GM19023 (cell line): Measurements from ENCODE around the gene KCNIP4.

Experiments
- ATAC-seq: cut with Tn5 transposase; IDR thresholded peaks from one replicate; pipeline ENCODE4 v1.9.1; 2021; ENCODE audit warnings: mild to moderate bottlenecking, moderate library complexity; ENCODE audit not compliant: unreplicated experiment

The KCNIP4 gene

GRCh38 chr4:20890761-20891160 is 1057.8 kb downstream of the KCNIP4 start:
- no peak for ATAC-seq

DNA sequence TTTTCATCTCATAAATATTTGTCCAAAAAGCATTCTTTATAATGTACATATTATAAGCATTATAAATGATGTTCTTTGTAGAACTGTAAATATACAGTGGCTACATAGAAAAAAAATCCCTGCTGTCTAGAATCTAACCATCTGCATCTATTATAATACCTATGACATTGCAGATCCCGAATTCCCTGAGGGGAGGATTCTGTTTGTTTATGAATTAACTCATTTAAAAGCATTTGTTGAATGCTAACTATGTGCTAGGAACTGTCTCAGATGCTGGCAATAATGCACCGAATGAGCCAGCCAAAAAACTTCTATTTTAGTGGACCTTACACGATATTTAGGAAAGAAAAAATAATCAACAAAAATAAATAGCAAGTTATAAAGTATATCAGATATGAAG is 1058.7 kb downstream of the KCNIP4 start:
- ATAC-seq = no peak

DNA sequence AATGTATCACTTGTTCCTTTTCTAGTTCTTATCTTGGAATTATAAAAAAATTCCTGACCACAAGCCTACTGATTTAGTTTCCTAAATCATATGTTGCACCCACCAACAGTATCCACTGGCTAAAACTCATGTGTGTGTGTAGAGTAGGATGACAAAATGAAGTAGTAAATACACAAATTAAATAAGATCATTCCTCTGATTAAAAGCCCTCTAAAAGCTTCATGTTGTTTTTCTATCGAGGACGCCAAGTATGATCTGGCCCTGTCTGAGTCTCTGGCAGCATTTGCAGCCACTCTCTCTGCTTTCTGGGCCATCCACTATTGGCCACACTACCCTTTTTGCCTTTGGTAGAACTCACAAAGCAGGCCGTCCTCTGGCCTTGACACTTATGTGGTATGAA is 1064.9 kb downstream of the KCNIP4 start:
- ATAC-seq = no peak

DNA sequence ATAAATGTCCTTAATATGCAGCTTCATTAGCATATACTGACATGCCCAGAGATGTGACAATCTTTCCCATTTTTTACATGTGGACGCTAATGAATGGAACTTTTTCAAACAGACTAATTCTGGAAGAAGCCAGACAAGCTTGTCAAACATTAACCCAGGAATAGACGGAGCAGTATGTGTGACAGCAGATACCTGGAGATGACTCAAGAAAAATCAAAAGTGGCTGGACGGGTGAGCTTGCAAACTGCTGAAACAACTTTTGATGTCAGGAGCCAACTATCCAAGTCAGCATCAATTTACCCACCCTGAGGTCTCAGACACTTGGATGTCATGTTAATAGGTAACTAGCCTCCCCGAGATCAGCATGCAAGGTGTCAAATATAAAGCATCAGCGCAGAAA is 1065.3 kb downstream of the KCNIP4 start:
- ATAC-seq = no peak

GRCh38 chr4:20882500-20882899 is 1066.1 kb downstream of the KCNIP4 start:
- ATAC-seq = no peak

GRCh38 chr4:20881658-20882057 is 1066.9 kb downstream of the KCNIP4 start:
- ATAC-seq = no peak

- no peak for ATAC-seq
These were observed 1069.8 kb downstream of the KCNIP4 start for GRCh38 chr4:20878806-20879205.

DNA sequence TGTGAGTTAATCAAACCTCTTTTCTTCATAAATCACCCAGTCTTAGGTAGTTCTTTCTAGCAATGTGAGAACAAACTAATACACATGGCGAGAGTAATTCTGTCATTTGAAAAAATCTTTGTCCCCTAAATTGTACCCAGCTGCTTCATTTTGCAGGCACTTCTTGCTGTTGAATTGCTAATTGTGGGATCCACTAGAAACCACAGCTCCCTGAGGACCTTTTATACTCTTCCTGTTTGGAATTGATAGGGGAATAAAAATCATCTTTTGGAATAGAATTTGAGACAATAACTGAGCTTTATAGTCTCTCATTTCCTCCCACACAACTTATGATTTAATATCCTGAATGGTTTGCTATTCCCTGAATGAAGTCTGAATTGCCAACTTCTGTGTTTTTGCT is 1078.1 kb downstream of the KCNIP4 start:
- ATAC-seq = no peak

DNA sequence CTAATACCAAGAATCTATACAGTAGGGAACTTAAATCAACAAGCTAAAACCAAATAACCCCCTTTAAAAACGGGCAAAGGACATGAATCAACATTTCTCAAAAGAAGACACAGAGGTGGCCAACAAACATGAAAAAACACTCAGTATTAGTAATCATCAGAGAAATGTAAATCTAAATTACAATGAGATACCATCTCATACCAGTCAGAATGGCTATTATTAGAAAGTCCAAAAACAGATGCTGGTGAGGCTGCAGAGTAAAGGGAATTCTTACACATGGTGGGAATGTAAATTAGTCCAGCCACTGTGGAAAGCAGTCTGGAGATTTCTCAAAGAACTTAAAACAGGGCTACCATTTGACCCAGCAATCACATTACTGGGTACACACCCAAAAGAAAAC is 1080.5 kb downstream of the KCNIP4 start:
- ATAC-seq = no peak

DNA sequence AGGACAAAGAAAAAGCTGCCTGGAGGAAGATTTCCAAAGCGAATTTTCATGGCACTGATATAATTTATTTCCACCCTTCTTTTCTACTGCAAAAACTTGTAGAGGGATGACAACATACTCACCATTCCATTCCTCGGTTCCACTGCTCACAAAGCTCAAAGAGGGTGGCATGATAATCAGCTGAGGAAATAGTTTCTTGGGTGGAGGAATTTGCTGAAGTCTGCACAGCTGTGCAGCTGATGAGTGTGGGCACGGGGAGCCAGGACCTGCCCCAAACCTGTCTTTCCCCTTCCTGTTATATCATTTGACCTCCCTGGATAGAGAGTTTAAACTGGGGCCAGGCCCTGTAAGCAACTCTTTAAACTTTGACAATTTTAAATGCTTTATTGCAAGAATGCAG is 1087.7 kb downstream of the KCNIP4 start:
- ATAC-seq = no peak

DNA sequence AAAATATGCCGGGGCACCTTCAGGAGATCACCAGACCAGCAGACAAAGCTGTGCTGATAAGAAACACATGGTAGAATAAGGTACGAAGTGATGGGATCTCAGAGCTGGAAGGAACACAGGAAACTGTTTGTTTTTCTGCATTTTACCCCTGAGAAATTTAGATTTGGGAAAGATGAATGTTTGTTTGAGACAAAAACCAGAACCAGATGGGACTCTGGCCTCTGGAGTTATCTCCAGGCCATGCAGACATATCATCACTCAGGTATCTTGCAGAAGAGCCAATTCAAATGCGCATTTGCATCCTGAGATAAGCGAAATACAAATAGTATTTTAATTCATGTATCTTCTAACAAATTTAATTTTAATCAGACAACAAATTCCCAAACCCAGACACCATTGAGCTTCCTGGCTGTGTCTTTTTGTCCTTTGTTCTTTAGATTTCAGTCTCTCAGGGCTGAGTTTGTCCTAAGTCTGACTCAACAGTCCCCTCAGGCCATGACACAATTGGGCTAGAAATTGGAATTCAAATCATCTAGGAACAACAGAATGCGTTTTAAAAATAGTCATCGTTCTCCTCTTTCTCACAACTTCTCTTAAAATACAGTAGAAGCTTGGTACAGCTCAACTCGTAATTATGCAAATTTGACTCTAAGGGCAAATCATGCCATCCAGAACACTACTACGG is 1089.3 kb downstream of the KCNIP4 start:
- ATAC-seq = no peak

DNA sequence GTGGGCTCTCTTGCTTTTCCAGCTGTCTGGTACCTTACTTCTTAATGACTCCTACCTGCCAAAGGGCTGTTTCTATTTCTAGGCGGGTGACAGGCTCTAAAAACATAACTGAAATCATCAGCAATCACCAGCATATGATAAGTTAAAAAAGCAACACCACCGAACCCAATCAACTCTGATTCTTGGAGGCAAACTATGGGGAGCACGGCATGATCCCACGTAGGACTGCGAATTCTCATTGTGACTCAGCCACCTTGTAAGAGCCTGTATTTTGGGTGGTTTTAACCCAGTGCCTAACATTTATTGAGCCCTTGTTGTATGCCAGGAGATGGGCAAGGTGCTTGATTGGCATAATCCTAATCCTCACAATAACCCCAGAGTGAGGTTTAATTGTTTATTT is 1091.5 kb downstream of the KCNIP4 start:
- ATAC-seq = no peak

GRCh38 chr4:20847124-20847747 is 1101.3 kb downstream of the KCNIP4 start:
- no peak for ATAC-seq

DNA sequence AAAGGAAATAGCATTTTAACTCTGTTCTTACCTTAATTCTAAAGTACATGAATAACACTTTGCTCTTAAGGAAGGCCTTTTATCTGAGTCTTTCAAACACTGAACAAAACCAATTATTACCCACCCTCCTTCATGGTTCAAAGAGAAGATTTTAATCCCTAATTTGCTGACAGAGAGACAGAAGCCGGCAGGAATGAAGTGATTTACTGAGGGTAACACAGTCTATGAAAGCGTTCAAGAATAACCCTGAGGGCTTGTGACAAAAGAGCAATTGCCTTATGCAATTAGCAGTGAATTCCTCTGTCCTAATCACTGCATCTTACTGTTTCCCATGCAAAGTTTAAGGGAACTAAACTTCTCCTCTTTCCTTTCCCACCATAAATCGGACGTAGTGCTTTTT is 1104.3 kb downstream of the KCNIP4 start:
- no peak for ATAC-seq

- no peak for ATAC-seq
These were observed 1107.9 kb downstream of the KCNIP4 start for GRCh38 chr4:20840648-20841190.

- ATAC-seq = no peak
These were observed 1108.6 kb downstream of the KCNIP4 start for GRCh38 chr4:20839957-20840356.

DNA sequence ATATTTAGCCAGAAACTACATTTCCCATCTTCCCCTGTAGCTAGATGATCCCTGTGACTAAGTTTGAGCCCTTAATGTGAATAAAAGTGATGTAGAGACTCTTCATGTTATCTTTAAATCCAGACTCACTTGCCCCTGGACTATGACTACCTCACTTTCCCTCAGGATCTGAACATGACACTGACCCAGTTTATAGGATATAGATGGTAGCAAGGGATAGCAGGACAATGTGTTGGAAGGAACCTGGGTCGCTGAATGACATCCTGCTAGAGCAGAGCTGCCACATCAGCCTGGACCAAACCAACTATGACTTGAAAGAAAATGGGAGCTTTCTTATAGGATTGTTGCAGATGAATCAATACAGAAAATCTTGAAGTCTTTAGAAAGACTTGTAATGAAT is 1110.1 kb downstream of the KCNIP4 start:
- ATAC-seq = no peak

- ATAC-seq = no peak
These were observed 1115.7 kb downstream of the KCNIP4 start for GRCh38 chr4:20832826-20833225.

DNA sequence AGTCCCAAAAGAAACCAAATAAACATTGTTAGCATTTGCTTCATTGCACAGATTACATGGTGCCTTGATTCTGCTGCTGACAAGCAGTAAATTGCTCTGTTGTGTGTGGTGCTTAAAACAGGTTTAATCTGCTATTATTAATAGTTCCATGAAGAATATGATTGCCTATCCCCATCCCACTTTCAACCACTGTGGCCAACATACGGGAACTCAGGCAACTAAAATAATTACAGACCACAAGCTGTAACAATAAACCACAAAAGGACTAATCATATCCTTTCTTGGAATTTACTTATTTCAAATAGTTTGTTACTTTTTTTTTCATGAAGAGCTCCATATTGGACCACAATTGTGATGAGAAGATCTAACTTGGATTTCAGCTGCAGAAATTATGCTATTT is 1116.8 kb downstream of the KCNIP4 start:
- no peak for ATAC-seq

DNA sequence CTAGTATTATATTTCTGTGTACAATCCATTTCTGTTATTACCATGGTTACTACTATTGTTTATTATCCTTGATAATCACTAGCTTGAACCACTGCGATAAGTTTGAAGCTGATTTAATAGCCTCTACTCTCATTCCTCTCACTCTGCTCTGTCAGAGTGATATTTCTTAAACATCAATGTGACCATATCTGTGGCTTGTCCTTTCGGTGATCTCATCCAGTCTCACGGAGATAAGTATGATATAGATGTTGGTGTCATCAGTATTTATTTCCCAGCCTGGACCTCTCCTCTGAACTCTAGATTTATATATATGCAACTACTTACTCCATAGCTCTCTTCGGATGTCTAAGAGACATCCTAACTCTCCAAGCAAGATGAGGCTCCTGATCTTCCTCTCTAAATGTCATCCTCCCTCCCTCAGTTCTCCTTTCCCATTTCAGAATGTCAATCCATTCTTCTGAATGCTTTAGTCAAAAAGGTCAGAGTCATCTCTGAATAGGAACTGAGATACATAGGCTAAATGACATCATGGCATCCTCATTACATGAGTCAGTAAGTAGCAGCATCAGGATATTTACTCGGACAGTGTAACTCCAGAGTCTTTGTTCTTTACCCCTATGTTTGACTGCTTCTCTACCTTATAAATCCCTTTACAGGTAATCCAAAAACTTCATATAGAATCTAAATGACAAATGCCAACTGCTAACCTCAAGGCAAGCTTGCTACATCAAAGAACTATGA is 1118.8 kb downstream of the KCNIP4 start:
- ATAC-seq = no peak

DNA sequence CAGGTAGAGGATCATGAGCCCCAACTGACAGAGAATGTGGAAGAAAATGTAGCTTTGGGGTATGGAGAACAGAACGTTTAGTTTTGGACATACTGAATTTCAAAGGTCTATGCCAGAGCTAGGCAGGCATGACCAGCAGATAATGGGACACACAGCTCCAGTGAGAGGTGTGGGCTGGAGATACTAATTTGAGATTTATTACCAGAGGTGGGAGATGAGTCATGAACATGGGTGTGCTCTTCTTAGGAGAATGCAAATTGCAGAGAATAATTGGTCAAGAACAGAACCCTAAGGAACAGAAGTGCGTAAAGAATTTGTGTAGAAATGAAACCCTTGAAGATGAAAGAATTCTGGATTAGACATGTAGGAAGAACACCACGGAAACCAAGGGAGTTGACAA is 1123.1 kb downstream of the KCNIP4 start:
- no peak for ATAC-seq

GRCh38 chr4:20816287-20816686 is 1132.3 kb downstream of the KCNIP4 start:
- no peak for ATAC-seq
